Loucy (cell line): ENCODE results near the gene ARGFX.

Experiments
- H2AFZ ChIP-seq: fragments of 200-600 bp; sonication (generic); 2 replicates; pipeline ENCODE4 v1.6.0; 2016; ENCODE audit warnings: antibody characterized with exemption, mild to moderate bottlenecking, low read length, moderate library complexity
- H3F3A ChIP-seq: fragments of 200-600 bp; 2 replicates; pipeline ENCODE4 v1.6.0; 2016; ENCODE audit warnings: antibody characterized with exemption, low read depth, mild to moderate bottlenecking
- H3K27me3 ChIP-seq: fragments of 200-600 bp; sonication (generic); 2 replicates; pipeline ENCODE4 v1.6.1; 2014; ENCODE audit warnings: low read length, mild to moderate bottlenecking; ENCODE audit not compliant: insufficient read depth, poor library complexity, severe bottlenecking
- H3K36me3 ChIP-seq: fragments of 200-600 bp; sonication (generic); 2 replicates; pipeline ENCODE4 v1.6.1; 2016; ENCODE audit warnings: low read length; ENCODE audit not compliant: insufficient read depth
- H3K4me1 ChIP-seq: fragments of 200-600 bp; sonication (generic); 2 replicates; pipeline ENCODE4 v1.5.1; 2014; ENCODE audit warnings: low read length, mild to moderate bottlenecking; ENCODE audit not compliant: insufficient read depth, poor library complexity, severe bottlenecking
- H3K4me2 ChIP-seq: fragments of 200-600 bp; sonication (generic); 2 replicates; pipeline ENCODE4 v1.6.0; 2014; ENCODE audit warnings: antibody characterized with exemption, low read length, low read depth, mild to moderate bottlenecking; ENCODE audit not compliant: poor library complexity, severe bottlenecking
- H3K4me3 ChIP-seq: fragments of 200-600 bp; sonication (generic); 2 replicates; pipeline ENCODE4 v1.5.1; 2014; ENCODE audit warnings: low read length, mild to moderate bottlenecking, mixed read lengths; ENCODE audit not compliant: poor library complexity, severe bottlenecking
- H3K79me2 ChIP-seq: fragments of 200-600 bp; sonication (generic); 2 replicates; pipeline ENCODE4 v1.6.1; 2014; ENCODE audit warnings: low read length; ENCODE audit not compliant: insufficient read depth
- H3K9ac ChIP-seq: fragments of 200-600 bp; sonication (generic); 2 replicates; pipeline ENCODE4 v1.6.0; 2014; ENCODE audit warnings: mild to moderate bottlenecking, low read depth, low read length, moderate library complexity; ENCODE audit not compliant: poor library complexity, severe bottlenecking
- H3K9me2 ChIP-seq: fragments of 200-600 bp; sonication (generic); replicated peaks from 2 replicates; pipeline ENCODE4 v1.6.1; 2016; ENCODE audit warnings: low read depth, low read length, mixed read lengths
- H3K9me3 ChIP-seq: fragments of 200-600 bp; sonication (generic); 2 replicates; pipeline ENCODE4 v1.6.1; 2014; ENCODE audit warnings: mild to moderate bottlenecking, antibody characterized with exemption, low read length, low read depth; ENCODE audit not compliant: insufficient read depth
- H4K20me1 ChIP-seq: fragments of 200-600 bp; sonication (generic); 2 replicates; pipeline ENCODE4 v1.6.0; 2014; ENCODE audit warnings: antibody characterized with exemption, low read length, mild to moderate bottlenecking; ENCODE audit not compliant: insufficient read depth, poor library complexity, severe bottlenecking
- EZH2phosphoT487 ChIP-seq: fragments of 200-600 bp; IDR thresholded peaks from 2 replicates; pipeline ENCODE4 v1.6.1; 2018; ENCODE audit warnings: antibody characterized with exemption, mild to moderate bottlenecking, moderate library complexity, borderline replicate concordance
- TF ChIP-seq, protein P1 (sequence below): fragments of 200-600 bp; sonication (generic); conservative IDR thresholded peaks from 2 replicates; pipeline ENCODE4 v1.5.1; 2014; ENCODE audit warnings: mild to moderate bottlenecking, antibody characterized with exemption, low read length

ARGFX gene

DNA sequence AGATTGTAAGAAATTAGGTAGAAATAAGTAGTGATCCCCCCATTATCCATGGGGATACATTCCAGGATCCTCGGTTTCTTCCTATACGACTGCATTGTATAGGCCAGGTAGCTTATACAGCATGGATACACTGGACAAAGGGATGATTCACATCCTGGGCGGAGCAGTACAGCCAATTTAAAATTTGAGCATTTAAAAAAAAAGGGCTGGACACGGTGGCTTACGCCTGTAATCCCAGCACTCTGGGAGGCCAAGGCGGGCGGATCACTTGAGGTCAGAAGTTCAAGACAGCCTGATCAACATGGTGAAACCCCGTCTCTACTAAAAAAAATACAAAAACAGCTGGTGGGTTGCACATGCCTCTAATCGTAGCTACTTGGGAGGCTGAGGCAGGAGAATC, 976 bp upstream of the ARGFX start:
- H3K9me3 ChIP-seq: no peaks in the 10 kb centered on the region
- TF ChIP-seq, protein P1, sequence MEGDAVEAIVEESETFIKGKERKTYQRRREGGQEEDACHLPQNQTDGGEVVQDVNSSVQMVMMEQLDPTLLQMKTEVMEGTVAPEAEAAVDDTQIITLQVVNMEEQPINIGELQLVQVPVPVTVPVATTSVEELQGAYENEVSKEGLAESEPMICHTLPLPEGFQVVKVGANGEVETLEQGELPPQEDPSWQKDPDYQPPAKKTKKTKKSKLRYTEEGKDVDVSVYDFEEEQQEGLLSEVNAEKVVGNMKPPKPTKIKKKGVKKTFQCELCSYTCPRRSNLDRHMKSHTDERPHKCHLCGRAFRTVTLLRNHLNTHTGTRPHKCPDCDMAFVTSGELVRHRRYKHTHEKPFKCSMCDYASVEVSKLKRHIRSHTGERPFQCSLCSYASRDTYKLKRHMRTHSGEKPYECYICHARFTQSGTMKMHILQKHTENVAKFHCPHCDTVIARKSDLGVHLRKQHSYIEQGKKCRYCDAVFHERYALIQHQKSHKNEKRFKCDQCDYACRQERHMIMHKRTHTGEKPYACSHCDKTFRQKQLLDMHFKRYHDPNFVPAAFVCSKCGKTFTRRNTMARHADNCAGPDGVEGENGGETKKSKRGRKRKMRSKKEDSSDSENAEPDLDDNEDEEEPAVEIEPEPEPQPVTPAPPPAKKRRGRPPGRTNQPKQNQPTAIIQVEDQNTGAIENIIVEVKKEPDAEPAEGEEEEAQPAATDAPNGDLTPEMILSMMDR: no peak
- no peak for TF ChIP-seq EZH2phosphoT487
- H4K20me1 ChIP-seq: no peaks in the 10 kb centered on the region
- no peak overlapping the region for H3K4me3 ChIP-seq
- H3K27me3 ChIP-seq: peaks cover 3% of the 10 kb centered on the region
- no peak overlapping the region for H3K9ac ChIP-seq
- H3K4me1 ChIP-seq: no peaks in the 10 kb centered on the region
- no peak overlapping the region for H3K4me2 ChIP-seq
- no peaks in the 10 kb centered on the region for H3K79me2 ChIP-seq
- H3F3A ChIP-seq: no peaks in the 10 kb centered on the region
- H3K9me2 ChIP-seq: no peaks in the 10 kb centered on the region
- H2AFZ ChIP-seq: no peak overlapping the region
- H3K36me3 ChIP-seq: no peaks in the 10 kb centered on the region

DNA sequence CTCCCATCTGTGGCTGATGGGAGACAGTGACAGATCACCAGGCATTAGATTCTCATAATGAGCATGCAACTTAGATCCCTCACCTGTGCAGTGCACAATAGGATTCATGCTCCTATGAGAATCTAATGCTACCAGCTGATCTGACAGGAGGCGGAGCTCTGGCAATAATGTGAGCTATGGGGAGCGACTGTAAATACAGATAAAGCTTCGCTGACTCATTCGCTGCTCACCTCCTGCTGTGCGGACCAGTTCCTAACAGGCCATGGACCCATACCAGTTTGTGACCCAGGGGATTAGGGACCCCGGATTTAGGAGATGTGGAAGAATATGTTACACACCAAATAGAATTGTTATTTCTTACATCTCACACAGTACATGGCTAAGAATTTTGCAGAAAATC, 6.7 kb downstream of the ARGFX start:
- no peaks in the 10 kb centered on the region for H3K36me3 ChIP-seq
- no peak overlapping the region for H3K4me2 ChIP-seq
- no peaks in the 10 kb centered on the region for H3K9me3 ChIP-seq
- H3K9ac ChIP-seq: no peak overlapping the region
- no peak overlapping the region for H3K4me3 ChIP-seq
- no peaks in the 10 kb centered on the region for H3K9me2 ChIP-seq
- peaks cover 3% of the 10 kb centered on the region for H3K27me3 ChIP-seq
- no peaks in the 10 kb centered on the region for H3K4me1 ChIP-seq
- no peak for TF ChIP-seq EZH2phosphoT487
- TF ChIP-seq, protein P1: no peak
- H3K79me2 ChIP-seq: no peaks in the 10 kb centered on the region
- no peaks in the 10 kb centered on the region for H4K20me1 ChIP-seq
- no peak overlapping the region for H2AFZ ChIP-seq
- no peaks in the 10 kb centered on the region for H3F3A ChIP-seq

GRCh38 chr3:121581691-121582090, 13.9 kb downstream of the ARGFX start:
- H3K79me2 ChIP-seq: no peaks in the 10 kb centered on the region
- no peak overlapping the region for H3K4me2 ChIP-seq
- no peaks in the 10 kb centered on the region for H3K4me1 ChIP-seq
- no peaks in the 10 kb centered on the region for H3K27me3 ChIP-seq
- H4K20me1 ChIP-seq: no peaks in the 10 kb centered on the region
- no peaks in the 10 kb centered on the region for H3K9me2 ChIP-seq
- TF ChIP-seq, protein P1: no peak
- TF ChIP-seq EZH2phosphoT487: no peak
- no peak overlapping the region for H2AFZ ChIP-seq
- no peaks in the 10 kb centered on the region for H3F3A ChIP-seq
- H3K4me3 ChIP-seq: no peak overlapping the region
- no peak overlapping the region for H3K9ac ChIP-seq
- no peaks in the 10 kb centered on the region for H3K9me3 ChIP-seq
- H3K36me3 ChIP-seq: no peaks in the 10 kb centered on the region
